ENCODE results near the gene IFNG.

DNA sequence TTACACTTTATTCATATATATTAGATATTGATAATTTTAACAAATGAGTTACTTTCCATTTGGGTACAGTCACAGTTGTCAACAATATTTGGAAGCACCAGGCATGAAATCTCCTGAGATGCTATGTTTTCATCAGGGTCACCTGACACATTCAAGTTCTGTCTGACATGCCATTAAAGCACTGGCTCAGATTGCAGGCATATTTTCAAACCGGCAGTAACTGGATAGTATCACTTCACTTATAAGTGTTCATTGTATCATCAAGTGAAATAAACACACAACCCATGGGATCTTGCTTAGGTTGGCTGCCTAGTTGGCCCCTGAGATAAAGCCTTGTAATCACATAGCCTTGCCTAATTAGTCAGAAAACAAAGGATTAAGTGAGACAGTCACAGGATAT, 4.8 kb downstream of the IFNG start:
- TF ChIP-seq, protein P1, sequence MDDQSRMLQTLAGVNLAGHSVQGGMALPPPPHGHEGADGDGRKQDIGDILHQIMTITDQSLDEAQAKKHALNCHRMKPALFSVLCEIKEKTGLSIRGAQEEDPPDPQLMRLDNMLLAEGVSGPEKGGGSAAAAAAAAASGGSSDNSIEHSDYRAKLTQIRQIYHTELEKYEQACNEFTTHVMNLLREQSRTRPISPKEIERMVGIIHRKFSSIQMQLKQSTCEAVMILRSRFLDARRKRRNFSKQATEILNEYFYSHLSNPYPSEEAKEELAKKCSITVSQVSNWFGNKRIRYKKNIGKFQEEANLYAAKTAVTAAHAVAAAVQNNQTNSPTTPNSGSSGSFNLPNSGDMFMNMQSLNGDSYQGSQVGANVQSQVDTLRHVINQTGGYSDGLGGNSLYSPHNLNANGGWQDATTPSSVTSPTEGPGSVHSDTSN (IDR thresholded peaks at IDR 0.05): no peak
- TF ChIP-seq POLR2A (IDR thresholded peaks at IDR 0.05; ENCODE audit: low read length): no peak
- TF ChIP-seq, protein P2, sequence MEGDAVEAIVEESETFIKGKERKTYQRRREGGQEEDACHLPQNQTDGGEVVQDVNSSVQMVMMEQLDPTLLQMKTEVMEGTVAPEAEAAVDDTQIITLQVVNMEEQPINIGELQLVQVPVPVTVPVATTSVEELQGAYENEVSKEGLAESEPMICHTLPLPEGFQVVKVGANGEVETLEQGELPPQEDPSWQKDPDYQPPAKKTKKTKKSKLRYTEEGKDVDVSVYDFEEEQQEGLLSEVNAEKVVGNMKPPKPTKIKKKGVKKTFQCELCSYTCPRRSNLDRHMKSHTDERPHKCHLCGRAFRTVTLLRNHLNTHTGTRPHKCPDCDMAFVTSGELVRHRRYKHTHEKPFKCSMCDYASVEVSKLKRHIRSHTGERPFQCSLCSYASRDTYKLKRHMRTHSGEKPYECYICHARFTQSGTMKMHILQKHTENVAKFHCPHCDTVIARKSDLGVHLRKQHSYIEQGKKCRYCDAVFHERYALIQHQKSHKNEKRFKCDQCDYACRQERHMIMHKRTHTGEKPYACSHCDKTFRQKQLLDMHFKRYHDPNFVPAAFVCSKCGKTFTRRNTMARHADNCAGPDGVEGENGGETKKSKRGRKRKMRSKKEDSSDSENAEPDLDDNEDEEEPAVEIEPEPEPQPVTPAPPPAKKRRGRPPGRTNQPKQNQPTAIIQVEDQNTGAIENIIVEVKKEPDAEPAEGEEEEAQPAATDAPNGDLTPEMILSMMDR (IDR thresholded peaks at IDR 0.05): no peak
- TF ChIP-seq RNF2 (IDR thresholded peaks at IDR 0.05; ENCODE audit: borderline replicate concordance, low read depth): no peak
- no peak for TF ChIP-seq ZFP36 (IDR thresholded peaks at IDR 0.05; ENCODE audit: borderline replicate concordance, partially characterized antibody)
- no peak for TF ChIP-seq SMC3 (IDR thresholded peaks at IDR 0.05)
- TF ChIP-seq HDAC2 (IDR thresholded peaks at IDR 0.05): no peak
- no peak for TF ChIP-seq HOXA7 (CRISPR knock-in tag; IDR thresholded peaks at IDR 0.05)
- no peak for TF ChIP-seq EP300 (IDR thresholded peaks at IDR 0.05)
- TF ChIP-seq BHLHE40 (IDR thresholded peaks at IDR 0.05; ENCODE audit: low read depth, low read length): no peak
